GM23338 (cell line): ENCODE measurements around the gene GAS2.

Experiments used
- CREB1 ChIP-seq: fragments of 250-450 bp; sonication (Bioruptor Pico); IDR thresholded peaks from 2 replicates; pipeline ENCODE4 v1.5.0; 2020; ENCODE audit warnings: low read depth, mild to moderate bottlenecking, moderate library complexity
- CTCF ChIP-seq, 2 experiments: fragments of 200-600 bp in 1 of 2; sonication (generic) in 1 of 2; conservative IDR thresholded peaks; 2 replicates each; pipeline versions ENCODE4 v1.5.1 to v1.6.1; 2016 to 2017; ENCODE audit warnings: antibody characterized with exemption in 2 of 2, low read depth in 2 of 2, mild to moderate bottlenecking in 2 of 2, moderate library complexity in 1 of 2
- ETS1 ChIP-seq: IDR thresholded peaks from 2 replicates; pipeline ENCODE4 v1.6.1; 2016; ENCODE audit warnings: antibody characterized with exemption
- EZH2 ChIP-seq: fragments of 200-600 bp; sonication (generic); IDR thresholded peaks from one replicate; pipeline ENCODE4 v1.8.0; 2017; ENCODE audit warnings: antibody characterized with exemption, mild to moderate bottlenecking, low read depth; ENCODE audit not compliant: unreplicated experiment
- EZH2phosphoT487 ChIP-seq: fragments of 200-600 bp; sonication (generic); IDR thresholded peaks from one replicate; pipeline ENCODE4 v1.8.1; 2018; ENCODE audit warnings: antibody characterized with exemption; ENCODE audit not compliant: unreplicated experiment
- JUNB ChIP-seq: IDR thresholded peaks from one replicate; pipeline ENCODE4 v1.6.1; 2016; ENCODE audit warnings: antibody characterized with exemption; ENCODE audit not compliant: unreplicated experiment
- NANOG ChIP-seq: IDR thresholded peaks from 2 replicates; pipeline ENCODE4 v1.6.1; 2016; ENCODE audit warnings: antibody characterized with exemption, borderline replicate concordance
- POLR2AphosphoS5 ChIP-seq: IDR thresholded peaks from 2 replicates; pipeline ENCODE4 v1.6.1; 2016; ENCODE audit warnings: antibody characterized with exemption, low read depth
- REST ChIP-seq: IDR thresholded peaks from one replicate; pipeline ENCODE4 v1.6.1; 2018; ENCODE audit warnings: antibody characterized with exemption; ENCODE audit not compliant: unreplicated experiment
- STAT1 ChIP-seq: IDR thresholded peaks from one replicate; pipeline ENCODE4 v1.6.1; 2016; ENCODE audit warnings: antibody characterized with exemption; ENCODE audit not compliant: unreplicated experiment
- ZNF114 ChIP-seq: fragments of 250-450 bp; sonication (Bioruptor Pico); IDR thresholded peaks from 2 replicates; pipeline ENCODE4 v1.5.0; 2020; ENCODE audit warnings: mild to moderate bottlenecking, moderate library complexity
- ZNF331 ChIP-seq: fragments of 250-450 bp; sonication (Bioruptor Pico); IDR thresholded peaks from 2 replicates; pipeline ENCODE4 v1.5.0; 2020; ENCODE audit warnings: low read depth, mild to moderate bottlenecking, moderate library complexity
- ZNF462 ChIP-seq: fragments of 250-450 bp; sonication (Bioruptor Pico); IDR thresholded peaks from 2 replicates; pipeline ENCODE4 v1.5.0; 2020; ENCODE audit warnings: mild to moderate bottlenecking, moderate library complexity

GRCh38 chr11:22633354-22633902 is 33.0 kb upstream of the GAS2 start:
- TF ChIP-seq CTCF (conservative IDR thresholded peaks at IDR 0.05; ENCODE audit: low read depth in 2 of 2) (peak; percentile 22 to 37; a peak in 2 of 4 replicates), POLR2AphosphoS5 (no peak), CREB1 (CRISPR knock-in tag) (no peak), STAT1 (no peak), EZH2phosphoT487 (no peak), JUNB (no peak), REST (no peak), EZH2 (no peak), ZNF331 (CRISPR knock-in tag) (no peak), NANOG (no peak), ETS1 (no peak), ZNF114 (CRISPR knock-in tag) (no peak), ZNF462 (CRISPR knock-in tag) (no peak)
